ENCODE results near the gene CACNA1A.

The CACNA1A gene

DNA sequence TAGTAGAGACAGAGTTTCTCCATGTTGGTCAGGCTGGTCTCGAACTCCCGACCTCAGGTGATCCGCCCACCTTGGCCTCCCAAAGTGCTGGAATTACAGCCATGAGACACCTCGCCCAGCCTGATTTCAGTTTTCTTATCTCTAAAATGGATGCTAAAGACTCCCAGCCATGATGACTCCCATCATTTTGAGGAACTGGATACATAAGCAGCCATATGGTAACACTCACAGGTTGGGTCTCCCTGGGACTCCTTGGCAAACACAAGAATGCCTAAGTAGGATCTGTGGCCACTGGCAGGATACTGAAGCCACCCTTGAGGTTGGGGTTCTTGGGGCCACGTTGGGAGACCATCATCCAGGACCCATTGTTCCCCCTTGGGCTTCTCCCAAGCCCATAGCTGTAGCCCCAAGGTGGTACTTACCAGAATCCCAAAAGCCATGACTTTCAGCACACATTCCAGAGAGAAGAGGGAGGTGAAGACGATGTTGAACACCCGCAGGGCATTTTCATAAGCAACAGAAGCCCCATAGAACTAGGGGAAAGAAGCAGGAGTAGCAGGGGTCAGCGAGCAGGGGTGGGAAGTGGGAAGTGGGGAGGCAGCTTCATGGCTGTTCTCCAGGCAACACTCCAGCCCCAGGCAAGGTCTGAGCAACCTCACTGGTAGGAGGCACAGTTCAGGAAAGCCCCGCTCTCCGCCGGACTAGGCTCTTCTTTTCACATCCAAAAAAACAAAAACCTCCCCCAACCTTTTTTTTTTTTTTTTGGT, 253.5 kb downstream of the CACNA1A start:
- Histone ChIP-seq H3K27me3 (ENCODE audit: control insufficient read depth in 1 of 2, insufficient read depth in 2 of 2, low read length in 2 of 2) (peaks cover 0 to 4% of the 10 kb centered on the region in 2 donors), H3K9ac (ENCODE audit: low read depth in 1 of 2, low read length in 2 of 2) (no peak overlapping the region), H3K36me3 (ENCODE audit: control insufficient read depth in 1 of 2, insufficient read depth in 2 of 2, low read length in 2 of 2) (no peaks in the 10 kb centered on the region), H3K27ac (ENCODE audit: low read depth, low read length) (no peak overlapping the region), H3K9me3 (ENCODE audit: control insufficient read depth in 1 of 2, low read length in 2 of 2) (peaks cover 0 to 5% of the 10 kb centered on the region in 2 donors), H3K4me3 (ENCODE audit: low read depth in 1 of 2, low read length in 2 of 2) (no peak overlapping the region), H3K4me1 (ENCODE audit: control insufficient read depth in 1 of 2, insufficient read depth in 2 of 2, low read length in 2 of 2) (no peaks in the 10 kb centered on the region)

DNA sequence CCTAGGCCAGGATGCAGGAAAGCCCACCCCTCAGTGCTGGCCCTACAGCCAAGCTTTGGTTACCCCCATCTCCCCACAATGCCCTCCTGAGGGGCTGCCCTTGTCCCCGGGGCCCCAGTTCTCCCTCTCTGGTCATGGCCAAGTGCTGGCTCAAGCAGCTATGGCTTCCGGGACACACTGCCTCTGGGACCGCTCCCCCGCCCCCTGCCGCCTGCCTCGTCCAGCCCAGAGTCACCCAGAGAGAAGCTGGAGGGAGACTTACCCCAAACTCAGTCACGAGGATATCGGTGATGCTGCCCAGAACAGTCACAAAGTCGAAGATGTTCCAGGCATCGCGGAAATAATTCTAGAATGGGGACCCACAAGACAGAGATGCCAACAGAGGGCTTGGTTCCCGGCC, 261.4 kb downstream of the CACNA1A start:
- no peaks in the 10 kb centered on the region for H3K4me1 ChIP-seq (ENCODE audit: control insufficient read depth in 1 of 2, insufficient read depth in 2 of 2, low read length in 2 of 2)
- no peak overlapping the region for H3K27ac ChIP-seq (ENCODE audit: low read depth, low read length)
- H3K9me3 ChIP-seq (ENCODE audit: control insufficient read depth in 1 of 2, low read length in 2 of 2): peaks cover 0 to 4% of the 10 kb centered on the region in 2 donors
- H3K27me3 ChIP-seq (ENCODE audit: control insufficient read depth in 1 of 2, insufficient read depth in 2 of 2, low read length in 2 of 2): peaks cover 0 to 8% of the 10 kb centered on the region in 2 donors
- H3K4me3 ChIP-seq (ENCODE audit: low read depth in 1 of 2, low read length in 2 of 2): no peak overlapping the region
- no peaks in the 10 kb centered on the region for H3K36me3 ChIP-seq (ENCODE audit: control insufficient read depth in 1 of 2, insufficient read depth in 2 of 2, low read length in 2 of 2)
- no peak overlapping the region for H3K9ac ChIP-seq (ENCODE audit: low read depth in 1 of 2, low read length in 2 of 2)

DNA sequence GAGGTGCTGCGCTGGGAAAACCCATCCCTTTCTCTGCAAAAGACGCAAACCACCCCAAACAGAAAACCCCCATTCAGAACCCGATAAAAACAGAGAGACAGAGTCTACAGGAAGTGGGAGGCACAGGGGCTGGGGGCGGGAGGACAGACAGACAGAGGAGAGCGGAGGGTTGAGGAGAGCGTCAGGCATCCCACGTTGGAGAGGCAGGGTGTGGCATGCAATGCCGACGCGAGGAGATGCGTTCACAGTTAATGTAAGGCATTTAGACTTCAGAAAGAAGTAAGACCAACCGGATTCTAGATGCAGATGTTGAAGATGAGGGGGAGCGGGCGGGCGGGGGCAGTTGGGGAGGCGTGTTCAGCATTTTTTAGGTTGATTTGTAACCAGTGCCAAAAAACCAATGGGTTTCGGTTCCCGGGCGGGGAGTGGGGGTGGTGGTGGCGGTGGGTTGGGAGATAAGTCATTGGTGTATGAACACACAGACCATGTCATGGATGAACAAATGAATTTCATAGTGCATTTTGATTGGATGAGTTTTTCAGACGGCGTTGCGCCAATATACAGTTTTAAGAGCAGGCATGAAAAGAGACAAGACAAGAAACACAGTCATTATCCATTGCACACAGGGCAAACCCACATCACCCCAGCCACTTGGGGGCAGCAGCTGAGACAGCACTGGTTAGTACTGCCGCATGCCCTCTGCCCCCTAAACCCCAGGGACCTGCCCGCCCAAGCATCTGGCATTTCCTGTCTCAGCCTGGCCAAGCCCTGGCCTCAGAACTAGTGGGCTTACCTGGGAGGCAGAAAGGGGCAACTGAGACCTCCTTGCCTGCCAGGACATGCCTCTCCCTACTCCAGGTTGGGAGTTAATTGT, 264.8 kb downstream of the CACNA1A start:
- peaks cover 0 to 4% of the 10 kb centered on the region in 2 donors for H3K9me3 ChIP-seq (ENCODE audit: control insufficient read depth in 1 of 2, low read length in 2 of 2)
- H3K9ac ChIP-seq (ENCODE audit: low read depth in 1 of 2, low read length in 2 of 2): no peak overlapping the region
- no peak overlapping the region for H3K27ac ChIP-seq (ENCODE audit: low read depth, low read length)
- no peak overlapping the region for H3K4me3 ChIP-seq (ENCODE audit: low read depth in 1 of 2, low read length in 2 of 2)
- no peaks in the 10 kb centered on the region for H3K4me1 ChIP-seq (ENCODE audit: control insufficient read depth in 1 of 2, insufficient read depth in 2 of 2, low read length in 2 of 2)
- peaks cover 0 to 8% of the 10 kb centered on the region in 2 donors for H3K27me3 ChIP-seq (ENCODE audit: control insufficient read depth in 1 of 2, insufficient read depth in 2 of 2, low read length in 2 of 2)
- H3K36me3 ChIP-seq (ENCODE audit: control insufficient read depth in 1 of 2, insufficient read depth in 2 of 2, low read length in 2 of 2): no peaks in the 10 kb centered on the region

- Histone ChIP-seq H3K9ac (ENCODE audit: low read depth in 1 of 2, low read length in 2 of 2) (no peak overlapping the region), H3K36me3 (ENCODE audit: control insufficient read depth in 1 of 2, insufficient read depth in 2 of 2, low read length in 2 of 2) (no peaks in the 10 kb centered on the region), H3K4me3 (ENCODE audit: low read depth in 1 of 2, low read length in 2 of 2) (no peak overlapping the region), H3K27ac (ENCODE audit: low read depth, low read length) (no peak overlapping the region), H3K9me3 (ENCODE audit: control insufficient read depth in 1 of 2, low read length in 2 of 2) (peaks cover 0 to 4% of the 10 kb centered on the region in 2 donors), H3K4me1 (ENCODE audit: control insufficient read depth in 1 of 2, insufficient read depth in 2 of 2, low read length in 2 of 2) (no peaks in the 10 kb centered on the region), H3K27me3 (ENCODE audit: control insufficient read depth in 1 of 2, insufficient read depth in 2 of 2, low read length in 2 of 2) (peaks cover 0 to 8% of the 10 kb centered on the region in 2 donors)
Measured at GRCh38 chr19:13240312-13241022, 265.8 kb downstream of the CACNA1A start.

- H3K27ac ChIP-seq (ENCODE audit: low read depth, low read length): no peak overlapping the region
- H3K27me3 ChIP-seq (ENCODE audit: control insufficient read depth in 1 of 2, insufficient read depth in 2 of 2, low read length in 2 of 2): peaks cover 0 to 8% of the 10 kb centered on the region in 2 donors
- H3K4me1 ChIP-seq (ENCODE audit: control insufficient read depth in 1 of 2, insufficient read depth in 2 of 2, low read length in 2 of 2): peaks cover 0 to 3% of the 10 kb centered on the region in 2 donors
- H3K9me3 ChIP-seq (ENCODE audit: control insufficient read depth in 1 of 2, low read length in 2 of 2): peaks cover 0 to 4% of the 10 kb centered on the region in 2 donors
- H3K4me3 ChIP-seq (ENCODE audit: low read depth in 1 of 2, low read length in 2 of 2): no peak overlapping the region
- no peaks in the 10 kb centered on the region for H3K36me3 ChIP-seq (ENCODE audit: control insufficient read depth in 1 of 2, insufficient read depth in 2 of 2, low read length in 2 of 2)
- no peak overlapping the region for H3K9ac ChIP-seq (ENCODE audit: low read depth in 1 of 2, low read length in 2 of 2)
Measured at GRCh38 chr19:13238891-13239534, 267.3 kb downstream of the CACNA1A start.

GRCh38 chr19:13234518-13234917, 271.8 kb downstream of the CACNA1A start:
- Histone ChIP-seq H3K27me3 (ENCODE audit: control insufficient read depth in 1 of 2, insufficient read depth in 2 of 2, low read length in 2 of 2) (peaks cover 4 to 6% of the 10 kb centered on the region in 2 donors), H3K4me1 (ENCODE audit: control insufficient read depth in 1 of 2, insufficient read depth in 2 of 2, low read length in 2 of 2) (peaks cover 0 to 3% of the 10 kb centered on the region in 2 donors), H3K27ac (ENCODE audit: low read depth, low read length) (no peak overlapping the region), H3K36me3 (ENCODE audit: control insufficient read depth in 1 of 2, insufficient read depth in 2 of 2, low read length in 2 of 2) (no peaks in the 10 kb centered on the region), H3K4me3 (ENCODE audit: low read depth in 1 of 2, low read length in 2 of 2) (peak overlapping the region in 1 of 2 donors; percentile 21), H3K9ac (ENCODE audit: low read depth in 1 of 2, low read length in 2 of 2) (no peak overlapping the region), H3K9me3 (ENCODE audit: control insufficient read depth in 1 of 2, low read length in 2 of 2) (no peaks in the 10 kb centered on the region)

- no peak overlapping the region for H3K27ac ChIP-seq (ENCODE audit: low read depth, low read length)
- peaks cover 0 to 3% of the 10 kb centered on the region in 2 donors for H3K4me1 ChIP-seq (ENCODE audit: control insufficient read depth in 1 of 2, insufficient read depth in 2 of 2, low read length in 2 of 2)
- no peak overlapping the region for H3K9ac ChIP-seq (ENCODE audit: low read depth in 1 of 2, low read length in 2 of 2)
- no peak overlapping the region for H3K4me3 ChIP-seq (ENCODE audit: low read depth in 1 of 2, low read length in 2 of 2)
- no peaks in the 10 kb centered on the region for H3K9me3 ChIP-seq (ENCODE audit: control insufficient read depth in 1 of 2, low read length in 2 of 2)
- H3K36me3 ChIP-seq (ENCODE audit: control insufficient read depth in 1 of 2, insufficient read depth in 2 of 2, low read length in 2 of 2): no peaks in the 10 kb centered on the region
- H3K27me3 ChIP-seq (ENCODE audit: control insufficient read depth in 1 of 2, insufficient read depth in 2 of 2, low read length in 2 of 2): peaks cover 4 to 6% of the 10 kb centered on the region in 2 donors
Measured at GRCh38 chr19:13231663-13232062, 274.6 kb downstream of the CACNA1A start.

- no peak overlapping the region for H3K4me3 ChIP-seq (ENCODE audit: low read depth in 1 of 2, low read length in 2 of 2)
- H3K9ac ChIP-seq (ENCODE audit: low read depth in 1 of 2, low read length in 2 of 2): no peak overlapping the region
- no peaks in the 10 kb centered on the region for H3K36me3 ChIP-seq (ENCODE audit: control insufficient read depth in 1 of 2, insufficient read depth in 2 of 2, low read length in 2 of 2)
- H3K9me3 ChIP-seq (ENCODE audit: control insufficient read depth in 1 of 2, low read length in 2 of 2): no peaks in the 10 kb centered on the region
- H3K4me1 ChIP-seq (ENCODE audit: control insufficient read depth in 1 of 2, insufficient read depth in 2 of 2, low read length in 2 of 2): peaks cover 0 to under 1% of the 10 kb centered on the region in 2 donors
- no peak overlapping the region for H3K27ac ChIP-seq (ENCODE audit: low read depth, low read length)
- peaks cover 6 to 14% of the 10 kb centered on the region in 2 donors for H3K27me3 ChIP-seq (ENCODE audit: control insufficient read depth in 1 of 2, insufficient read depth in 2 of 2, low read length in 2 of 2)
Measured at GRCh38 chr19:13229246-13229645, 277.0 kb downstream of the CACNA1A start.

- Histone ChIP-seq H3K27me3 (ENCODE audit: control insufficient read depth in 1 of 2, insufficient read depth in 2 of 2, low read length in 2 of 2) (peaks cover 6 to 14% of the 10 kb centered on the region in 2 donors), H3K9me3 (ENCODE audit: control insufficient read depth in 1 of 2, low read length in 2 of 2) (no peaks in the 10 kb centered on the region), H3K4me1 (ENCODE audit: control insufficient read depth in 1 of 2, insufficient read depth in 2 of 2, low read length in 2 of 2) (no peaks in the 10 kb centered on the region), H3K27ac (ENCODE audit: low read depth, low read length) (no peak overlapping the region), H3K4me3 (ENCODE audit: low read depth in 1 of 2, low read length in 2 of 2) (no peak overlapping the region), H3K9ac (ENCODE audit: low read depth in 1 of 2, low read length in 2 of 2) (no peak overlapping the region), H3K36me3 (ENCODE audit: control insufficient read depth in 1 of 2, insufficient read depth in 2 of 2, low read length in 2 of 2) (no peaks in the 10 kb centered on the region)
Measured at GRCh38 chr19:13228561-13228960, 277.7 kb downstream of the CACNA1A start.

Data from duodenal mucosa (tissue), 2 donors.